HG02759 (cell line): ENCODE results near the gene PDE9A.

Experiments
- ATAC-seq: cut with Tn5 transposase; IDR thresholded peaks from one replicate; pipeline ENCODE4 v1.9.1; 2021; ENCODE audit warnings: mild to moderate bottlenecking, moderate library complexity; ENCODE audit not compliant: unreplicated experiment

Gene PDE9A

DNA sequence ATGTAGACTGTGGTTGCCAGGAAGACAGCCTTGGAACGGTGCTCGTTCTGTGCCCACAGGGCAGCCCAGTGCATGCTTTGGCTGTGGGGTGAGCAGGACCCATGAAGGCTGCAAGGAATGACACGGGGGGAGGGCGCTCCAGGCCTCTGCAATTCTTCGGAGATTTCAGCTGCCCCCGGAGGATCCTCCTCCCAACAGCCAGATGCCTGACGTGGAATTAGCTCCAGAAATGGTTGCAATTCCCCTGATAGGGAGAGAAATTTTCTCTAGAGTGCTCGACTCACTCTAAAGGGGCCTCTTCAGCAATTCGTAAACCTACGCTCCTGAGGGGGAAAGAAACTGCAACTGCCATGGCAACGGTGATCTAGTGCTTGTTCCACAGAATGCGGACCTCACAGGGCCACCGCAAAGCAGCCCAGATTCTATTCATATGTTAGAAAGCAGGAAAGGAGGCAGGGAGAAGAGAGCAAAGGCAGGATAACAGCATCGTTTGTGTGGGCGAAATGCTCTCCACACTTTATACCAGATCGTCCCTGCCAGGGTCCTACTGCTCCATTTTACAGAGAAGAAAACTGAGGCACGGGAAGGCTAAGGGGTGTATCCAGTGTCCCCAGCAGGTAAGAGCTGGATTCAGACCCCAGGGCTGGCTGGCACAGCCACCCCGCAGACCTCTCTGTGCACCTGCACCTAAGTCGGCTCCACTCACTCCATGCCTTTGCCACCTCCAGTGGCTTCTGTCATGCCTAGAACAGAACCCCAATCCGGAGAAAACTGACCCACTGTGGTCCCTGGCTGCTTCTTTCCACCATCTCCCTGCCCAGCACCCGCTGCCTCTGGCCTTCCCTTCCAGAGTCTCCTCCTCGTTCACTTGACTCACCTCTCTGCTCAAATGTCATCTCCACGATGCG lies 11.9 kb upstream of the PDE9A start:
- ATAC-seq, result no peak

DNA sequence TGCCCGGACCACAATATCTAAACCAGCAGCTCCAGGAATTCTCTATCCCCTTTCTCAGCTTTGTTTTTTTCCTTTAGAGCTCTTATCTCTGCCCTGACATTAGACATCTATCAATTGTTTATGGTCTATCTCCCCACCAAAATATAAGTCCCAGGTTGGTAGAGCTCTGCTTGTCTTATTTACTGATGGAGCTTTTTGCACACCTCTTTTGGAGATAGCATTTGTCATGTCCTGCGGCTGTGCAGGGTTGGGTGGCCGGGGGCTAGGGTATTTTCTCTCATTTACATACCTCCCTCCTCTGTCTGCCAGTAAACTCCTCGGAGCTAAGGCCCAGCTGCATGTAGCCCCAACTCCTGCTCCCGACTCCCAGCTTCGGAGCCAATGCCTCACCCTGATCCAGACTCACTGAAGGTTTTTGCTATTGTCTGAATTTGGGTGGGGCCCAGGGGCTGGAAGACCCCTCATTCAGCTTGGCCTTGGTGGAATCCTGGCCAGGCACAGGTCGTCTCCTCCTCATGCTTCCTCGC lies 11.1 kb upstream of the PDE9A start:
- ATAC-seq, result no peak

DNA sequence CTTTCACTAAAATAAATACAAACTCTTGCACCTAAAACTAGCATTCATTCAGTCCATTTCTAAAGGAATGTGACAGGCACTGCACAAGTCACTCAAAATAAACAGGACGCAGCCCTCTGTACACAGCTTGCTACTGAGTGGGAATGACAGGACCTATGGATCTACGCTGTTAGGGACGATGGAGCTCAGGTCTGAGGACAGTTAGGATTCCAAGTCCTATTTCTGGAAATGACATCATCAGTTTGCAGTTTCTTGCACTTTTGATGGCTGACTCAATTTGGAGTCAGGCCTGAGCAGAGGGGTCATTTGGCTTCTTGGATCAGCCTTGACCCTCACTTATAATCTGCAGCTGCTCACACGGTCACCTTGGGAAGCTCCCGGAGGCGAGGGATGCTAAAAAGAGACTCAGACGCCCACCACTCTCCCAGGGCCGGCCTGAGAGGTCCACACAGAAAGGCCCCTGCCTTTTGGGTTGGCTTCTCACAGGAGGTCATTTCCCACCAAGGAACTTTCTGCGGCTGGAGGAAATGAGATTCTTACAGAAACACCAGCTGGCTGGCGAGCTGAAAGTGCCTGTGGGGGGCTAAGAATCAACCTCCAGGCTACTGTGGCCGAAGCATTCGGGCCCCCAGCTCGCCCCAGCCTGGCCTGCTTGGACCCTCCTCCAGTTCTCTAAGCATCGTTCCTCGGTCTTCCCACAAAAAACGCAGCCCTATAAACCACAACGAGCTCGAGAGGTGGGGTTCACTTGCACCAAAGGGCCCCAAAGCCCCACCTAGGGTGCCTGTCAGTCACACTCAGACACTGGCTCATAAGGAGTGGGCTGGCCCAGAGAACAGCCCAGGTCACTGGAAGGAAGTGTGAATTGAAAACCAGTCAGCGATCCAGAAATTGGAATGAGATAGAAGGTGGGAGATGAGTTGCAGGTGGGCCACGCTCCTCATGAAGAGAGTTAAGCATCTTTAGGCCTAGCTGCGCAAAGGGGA lies 8.9 kb upstream of the PDE9A start:
- ATAC-seq, result no peak

DNA sequence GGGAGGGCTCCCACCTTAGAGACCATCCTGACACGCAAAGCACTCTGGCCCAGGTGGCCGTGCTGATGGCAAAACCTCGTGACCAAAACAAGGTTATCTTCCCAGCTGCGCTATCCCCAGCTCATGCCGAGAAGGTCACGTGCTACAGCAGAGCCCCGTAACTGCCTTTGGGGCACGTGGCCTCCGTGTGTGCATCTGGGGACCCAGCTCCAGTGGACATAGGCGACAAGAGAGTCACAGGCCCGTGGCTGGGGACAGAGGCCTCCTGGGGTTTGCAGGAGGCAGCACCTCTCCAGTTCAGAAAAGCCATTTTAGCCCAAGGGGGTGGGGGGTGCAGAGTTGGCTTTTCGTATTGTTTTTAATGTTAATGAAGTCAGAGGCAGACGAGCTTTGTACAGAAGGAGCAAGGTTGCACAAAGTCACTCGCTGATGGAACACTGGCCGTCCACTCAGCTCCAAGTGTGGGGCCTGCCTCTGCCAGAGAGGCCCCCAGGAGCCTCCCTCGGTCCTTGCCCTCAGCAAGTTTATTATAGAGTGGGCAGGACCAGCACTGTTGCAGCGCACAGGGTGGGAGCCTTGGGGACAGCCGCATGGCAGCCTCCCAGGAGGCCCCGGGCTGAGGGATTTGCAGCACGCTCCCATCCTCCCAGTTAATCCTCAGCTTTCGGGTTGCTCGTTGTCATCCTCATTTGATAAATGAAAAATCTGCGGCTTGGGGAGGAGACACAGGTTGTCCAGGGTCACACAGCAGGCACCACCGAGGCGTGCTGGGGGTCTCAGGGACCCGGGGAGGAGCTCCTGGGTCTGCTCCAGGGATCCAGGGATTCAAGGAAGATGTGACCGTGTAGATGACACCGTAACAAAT lies 8.0 kb upstream of the PDE9A start:
- ATAC-seq, result no peak

DNA sequence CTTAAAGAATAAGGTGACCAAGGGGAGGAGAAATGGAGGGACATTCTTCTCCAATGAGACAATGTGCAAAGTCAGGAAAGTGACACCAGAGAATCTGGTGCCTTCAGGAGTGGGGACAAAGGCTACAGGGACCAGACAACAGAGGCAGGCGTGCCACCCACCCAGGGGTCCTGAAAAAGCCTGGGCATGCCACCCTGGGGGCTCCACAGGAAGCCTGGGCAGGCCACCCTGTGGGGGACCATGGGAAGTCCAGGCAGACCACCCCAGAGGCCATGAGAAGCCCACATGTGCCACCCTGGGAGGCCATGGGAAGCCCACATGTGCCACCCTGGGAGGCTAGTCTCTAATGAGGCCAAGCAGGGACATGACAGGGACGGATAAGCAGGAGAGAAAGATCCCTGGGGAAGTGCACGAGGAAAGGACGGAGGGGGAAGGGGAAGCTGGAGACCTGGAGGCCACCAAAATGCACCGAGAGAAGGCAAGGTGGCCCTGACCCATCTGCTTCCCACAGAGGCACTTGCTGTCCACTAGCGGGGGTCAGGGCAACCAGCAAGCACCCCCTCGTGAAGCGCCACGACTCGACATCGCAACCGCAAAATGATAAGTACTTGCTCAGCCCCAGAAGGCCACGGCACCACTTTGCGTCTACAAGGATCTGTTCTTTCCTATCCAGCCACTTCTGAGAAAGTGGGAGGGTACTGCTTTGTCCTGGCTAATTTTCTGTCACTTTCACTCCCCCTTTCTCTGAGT lies 7.2 kb upstream of the PDE9A start:
- ATAC-seq, result no peak

DNA sequence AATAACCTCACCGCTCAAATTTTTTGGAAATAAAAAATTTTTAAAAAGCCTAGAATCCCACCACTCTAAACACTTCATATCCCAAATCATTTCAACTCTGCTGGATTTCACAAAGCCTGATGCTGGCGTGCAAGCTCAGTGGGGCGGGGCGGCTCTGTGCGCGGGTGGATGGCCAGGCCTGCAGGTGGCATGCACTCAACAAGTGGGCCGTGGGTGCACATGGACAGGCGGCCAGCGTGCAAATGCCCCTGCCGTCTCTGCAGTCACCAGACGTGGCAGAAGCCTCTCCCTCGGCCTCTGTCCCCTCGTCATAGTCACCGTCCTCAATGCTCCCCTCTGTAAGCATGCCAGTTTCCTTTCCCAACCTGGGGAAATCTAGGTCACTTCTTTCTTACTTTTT lies 6.6 kb upstream of the PDE9A start:
- ATAC-seq, result no peak

DNA sequence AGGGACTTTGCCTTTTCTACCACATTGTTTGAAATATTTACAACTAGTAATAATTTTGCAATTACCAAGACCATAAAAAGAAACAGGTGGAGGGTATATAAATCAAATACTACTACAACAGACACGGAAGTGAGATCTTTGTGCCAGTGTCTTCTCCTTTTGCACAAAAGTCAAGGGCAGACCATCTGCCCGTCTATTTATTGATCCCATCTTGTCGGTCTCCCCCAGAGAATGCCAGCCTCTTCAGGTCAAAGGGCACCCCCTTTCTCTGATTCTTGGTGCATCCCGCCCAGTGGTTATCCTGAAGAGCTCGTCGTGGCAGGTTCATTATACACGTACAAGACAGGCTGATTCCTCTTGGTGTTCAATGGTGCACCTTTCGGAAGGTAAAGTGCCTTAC lies 4.8 kb upstream of the PDE9A start:
- ATAC-seq, result no peak

DNA sequence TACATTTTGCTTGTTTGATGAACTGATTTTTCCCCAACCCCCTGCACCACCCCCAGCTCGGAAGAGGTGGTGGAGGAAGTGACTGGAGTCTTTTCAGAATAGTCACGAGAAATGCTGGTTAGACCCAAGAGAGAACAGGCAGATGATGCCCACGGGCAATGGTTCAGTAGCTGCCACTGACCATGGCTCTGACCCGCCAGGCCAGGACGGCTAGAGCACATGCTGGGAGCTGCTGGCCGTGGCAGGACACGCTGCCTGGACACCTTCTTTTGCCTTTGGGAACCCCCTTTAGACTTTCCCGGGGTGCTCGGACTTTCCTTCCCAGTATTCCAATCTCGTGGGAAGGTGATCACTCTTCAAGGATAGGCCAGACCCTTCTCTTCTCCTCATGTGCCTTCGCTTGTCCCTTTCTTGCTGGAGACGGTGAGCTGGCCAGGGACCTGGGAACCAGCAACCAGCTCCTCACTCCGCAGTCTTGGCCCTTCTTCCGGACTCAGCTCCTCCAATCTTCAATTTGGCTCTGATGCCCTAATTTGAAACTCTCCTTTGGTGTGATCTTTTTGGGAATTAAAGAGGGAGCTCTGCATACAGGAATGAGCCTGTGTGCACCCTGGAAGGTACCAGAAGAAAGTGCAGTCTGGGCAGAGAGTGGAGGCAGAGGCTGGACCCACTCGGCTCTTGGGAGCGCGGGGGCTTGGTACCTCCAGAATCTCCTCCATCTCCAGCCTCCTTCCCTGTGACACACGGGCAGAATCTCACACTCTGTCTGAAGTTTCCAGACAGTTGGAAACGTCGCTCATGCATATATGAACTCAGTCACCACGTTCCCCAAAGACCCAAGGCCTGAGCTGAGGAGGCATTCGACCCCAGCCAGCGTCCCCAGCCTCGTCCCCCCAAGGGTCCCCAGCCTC lies 4.0 kb upstream of the PDE9A start:
- ATAC-seq, result no peak

DNA sequence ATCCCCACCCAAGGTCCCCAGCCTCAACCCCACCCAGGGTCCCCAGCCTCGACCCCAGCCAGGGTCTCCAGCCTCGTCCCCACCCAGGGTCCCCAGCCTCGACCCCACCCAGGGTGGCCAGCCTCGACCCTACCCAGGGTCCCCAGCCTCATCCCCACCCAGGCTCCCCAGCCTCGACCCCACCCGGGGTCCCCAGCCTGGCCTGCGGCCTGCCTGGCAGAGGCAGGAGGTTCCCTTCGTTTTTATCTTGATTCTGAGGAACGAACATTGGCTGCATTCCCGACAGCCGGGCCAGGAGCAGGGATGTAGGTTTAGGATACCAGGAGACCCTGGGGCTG lies 3.4 kb upstream of the PDE9A start:
- ATAC-seq, result no peak

DNA sequence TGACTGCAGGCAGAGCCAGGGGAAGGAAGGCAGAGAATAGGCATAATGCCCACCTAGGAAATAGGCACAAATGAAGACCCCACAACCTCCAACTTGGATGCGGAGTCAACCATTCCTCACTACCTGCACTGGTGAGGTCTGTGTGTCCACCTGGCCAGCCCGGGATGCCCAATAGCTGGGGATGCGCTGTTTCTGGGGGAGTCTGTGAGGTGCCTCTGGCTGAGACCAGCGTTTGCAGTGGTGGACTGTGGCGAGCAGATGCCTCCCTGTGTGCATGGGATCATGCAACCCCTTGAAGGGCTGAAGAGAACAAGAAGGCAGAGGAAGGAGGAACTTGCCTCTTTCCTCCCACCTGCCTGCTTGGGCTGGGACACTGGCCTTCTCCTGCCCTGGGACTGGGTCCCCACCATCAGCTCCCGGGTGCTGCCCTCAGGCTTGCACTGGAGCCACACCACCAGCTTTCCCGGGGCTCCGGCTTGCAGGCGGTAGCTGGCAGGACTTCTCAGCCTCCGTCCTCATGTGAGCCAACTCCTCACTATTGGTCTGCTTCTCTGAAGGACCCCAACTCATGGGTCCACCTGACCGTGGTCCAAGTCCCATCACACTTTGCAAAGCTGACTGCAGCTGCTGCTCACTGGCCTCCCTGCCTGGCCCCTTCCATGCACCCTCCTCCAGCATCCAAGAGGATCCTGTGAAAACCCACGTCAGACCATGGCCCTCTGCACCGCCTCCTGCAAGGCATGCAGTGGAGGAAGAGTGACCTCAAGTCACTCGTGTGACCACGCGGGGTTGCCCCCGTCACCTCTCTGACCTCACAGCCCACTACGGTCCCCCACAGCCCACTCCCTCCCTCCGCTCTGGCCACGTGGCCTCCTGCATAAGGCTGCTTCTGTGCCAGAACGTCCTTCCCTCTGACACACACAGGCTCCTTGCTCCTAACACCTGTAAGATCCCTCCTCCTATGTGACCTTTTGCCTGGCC lies 2.7 kb upstream of the PDE9A start:
- no peak for ATAC-seq

DNA sequence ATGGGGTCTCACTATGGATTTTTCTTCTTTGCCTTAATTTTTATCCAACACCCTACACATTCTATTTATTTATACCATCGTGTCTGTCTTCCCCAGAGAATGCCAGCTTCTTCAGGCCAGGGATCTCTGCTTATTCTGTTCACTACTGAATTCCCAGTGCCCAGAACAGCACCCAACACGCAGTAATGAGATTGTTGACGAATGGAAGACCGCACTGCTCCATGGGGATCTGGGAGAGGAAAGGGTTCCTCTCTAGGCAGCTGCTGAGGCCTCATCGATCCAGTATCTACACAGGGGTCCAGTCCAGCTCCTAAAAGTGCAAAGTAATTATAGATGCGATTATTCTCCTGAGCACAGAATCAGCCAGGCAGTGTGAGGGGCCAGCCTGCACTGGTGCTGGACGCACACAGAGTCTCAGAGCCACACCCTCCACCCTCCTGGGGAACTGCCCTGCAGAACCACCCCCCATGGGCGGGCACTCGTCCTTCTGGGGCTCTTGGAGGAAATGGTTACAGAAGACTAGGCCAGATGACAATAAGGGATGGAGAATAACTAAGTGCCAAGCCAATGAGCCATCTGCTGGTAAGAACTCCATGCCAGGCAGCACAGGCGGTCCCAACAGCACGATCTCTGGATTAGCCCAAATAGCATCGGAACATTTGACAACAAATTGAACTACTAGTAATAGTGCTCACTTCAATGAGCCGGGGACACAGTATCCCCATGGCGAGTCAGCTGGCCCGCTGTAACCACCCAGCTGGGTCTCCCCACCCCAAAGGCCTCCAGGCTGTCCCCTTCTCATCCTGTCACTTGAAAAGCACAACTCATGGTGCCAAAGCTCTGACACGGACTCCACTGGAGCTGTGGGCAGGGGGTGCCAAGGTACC lies 1.7 kb upstream of the PDE9A start:
- no peak for ATAC-seq

DNA sequence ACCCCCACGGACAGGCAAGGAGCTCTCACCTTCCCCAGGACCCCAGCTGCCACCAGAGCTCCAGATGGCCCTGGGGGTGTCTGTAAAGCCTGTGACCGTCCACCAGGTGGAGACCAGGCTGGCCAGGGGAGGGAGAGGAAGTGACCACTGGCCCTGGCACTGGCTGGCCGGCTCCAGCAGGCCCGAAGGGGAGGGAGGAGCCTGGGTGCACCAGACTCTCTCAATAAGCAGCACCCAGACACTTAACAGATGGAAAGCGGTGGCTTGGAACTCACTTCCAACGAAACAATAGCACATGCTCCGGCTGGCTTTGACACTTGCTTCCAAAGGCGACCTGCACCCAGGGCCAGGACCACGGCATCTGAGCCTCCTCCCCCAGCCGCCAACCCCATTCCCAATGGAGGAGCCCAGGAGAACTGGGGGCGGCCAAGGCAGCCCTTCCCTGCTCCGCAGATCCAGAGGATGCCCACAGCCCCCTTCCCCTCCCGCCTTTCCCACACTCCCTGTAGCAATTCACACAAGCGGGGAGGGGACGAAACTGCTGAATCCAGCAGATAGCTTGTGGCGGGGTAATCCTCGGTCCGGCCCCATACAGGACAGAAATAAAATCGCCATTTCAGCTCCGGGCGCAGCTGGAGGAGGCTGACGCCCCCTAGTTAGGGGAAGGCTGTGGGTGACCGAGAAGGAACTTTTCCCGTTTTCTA lies 742 bp upstream of the PDE9A start:
- ATAC-seq, result no peak

DNA sequence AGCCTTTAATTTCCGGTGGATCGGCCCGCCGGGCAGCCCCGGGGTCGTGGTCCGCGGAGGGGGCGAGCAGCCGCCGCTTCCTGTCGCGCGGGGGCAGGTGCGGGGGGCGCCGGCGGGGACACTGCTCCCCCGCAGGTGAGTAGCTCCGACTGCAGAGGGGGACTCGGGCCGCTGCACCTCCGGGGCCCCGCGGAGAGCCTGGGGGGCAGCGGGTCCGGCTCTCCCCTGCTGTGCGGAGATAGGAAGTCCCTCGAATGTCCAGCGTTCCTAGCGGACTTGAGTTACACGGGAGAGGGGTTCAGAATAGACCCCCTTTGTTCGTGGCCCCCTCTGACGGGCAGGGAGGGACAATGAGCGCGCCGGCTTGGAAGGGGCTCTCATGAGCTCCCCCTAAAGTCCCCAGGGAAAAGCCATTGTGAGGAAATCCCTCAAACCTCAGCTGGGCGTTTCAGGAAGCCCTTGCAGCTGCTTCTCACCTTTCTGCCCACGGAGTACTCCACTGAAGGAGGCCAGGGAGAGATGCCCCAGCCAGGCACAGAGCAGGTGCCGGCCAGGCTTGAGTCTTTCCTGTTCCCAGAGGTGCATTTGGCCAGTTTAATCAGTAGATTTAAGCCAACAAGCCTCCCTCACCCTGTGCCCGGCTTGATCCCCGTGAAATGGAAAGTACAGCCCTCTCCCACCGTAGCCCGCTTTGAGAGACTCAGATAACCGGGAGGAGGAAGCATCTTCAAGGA lies 925 bp downstream of the PDE9A start:
- no peak for ATAC-seq

DNA sequence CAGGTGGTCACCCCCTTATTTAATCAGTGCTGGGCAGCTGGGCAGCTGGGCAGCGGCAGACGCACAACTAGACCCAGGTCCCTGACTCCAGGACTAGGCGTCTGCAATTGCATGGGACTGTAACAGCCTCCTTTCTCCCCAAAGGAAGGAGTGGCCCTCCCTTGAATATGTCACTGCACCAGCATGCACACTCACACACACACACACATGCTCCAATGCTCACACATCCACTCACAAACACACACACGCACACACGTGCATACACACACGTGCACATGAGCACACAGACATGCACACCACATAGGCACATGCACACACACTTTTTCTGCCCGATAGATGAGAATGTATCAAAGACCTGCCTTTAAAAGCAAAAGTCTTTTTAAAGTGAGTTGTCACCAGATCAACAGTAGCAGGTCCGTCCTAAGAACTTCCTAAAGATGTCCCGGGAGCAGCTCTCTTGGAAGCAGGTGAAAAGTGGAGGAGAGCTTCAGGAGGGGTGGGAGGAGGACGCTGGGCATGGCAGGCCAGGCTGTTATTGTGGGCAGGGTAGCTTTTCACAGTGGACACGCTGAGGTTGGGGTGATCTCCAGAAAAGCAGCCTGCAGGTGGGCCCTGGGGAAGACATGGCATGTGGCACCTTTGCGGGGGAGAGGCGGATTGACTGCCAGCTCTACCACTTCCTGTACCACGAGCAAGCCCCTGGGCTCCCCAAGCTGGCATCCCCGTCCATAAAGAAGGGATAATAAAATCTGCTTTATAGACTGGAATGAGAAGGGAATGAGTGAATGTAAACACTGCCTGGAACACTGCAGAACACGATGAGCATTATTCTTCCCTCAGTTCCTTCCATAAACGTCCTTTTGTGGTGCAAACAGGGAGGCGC lies 1.7 kb downstream of the PDE9A start:
- no peak for ATAC-seq
